BLaER1 treated with 17β-estradiol and CSF1 and Interleukin-3, amounts not matched to agents 10 nM and 100 nM (cell line): Measurements from ENCODE around the gene GSS.
"Not testable (repeated sequence)": the region's sequence is repeated elsewhere in the genome, so short reads cannot be mapped to it uniquely, and the experiment has no call there.

Source experiments
- H3K27ac ChIP-seq, 11 experiments: shearing (Covaris generic); formaldehyde crosslinking; 2 replicates each; pipeline ENCODE4 v1.8.1; 2022
- H3K27me3 ChIP-seq, 11 experiments: shearing (Covaris generic); formaldehyde crosslinking; 2 replicates each; pipeline ENCODE4 v1.8.1; 2022
- H3K36me3 ChIP-seq, 11 experiments: shearing (Covaris generic); formaldehyde crosslinking; 2 replicates each; pipeline ENCODE4 v1.8.1; 2022
- H3K4me1 ChIP-seq, 10 experiments: shearing (Covaris generic); formaldehyde crosslinking; 2 replicates each; pipeline ENCODE4 v1.8.1; 2022
- H3K4me2 ChIP-seq, 11 experiments: shearing (Covaris generic); formaldehyde crosslinking; 2 replicates each; pipeline ENCODE4 v1.8.1; 2022
- H3K4me3 ChIP-seq, 10 experiments: shearing (Covaris generic); formaldehyde crosslinking; 2 replicates each; pipeline ENCODE4 v1.8.1; 2022
- H3K9ac ChIP-seq, 11 experiments: shearing (Covaris generic); formaldehyde crosslinking; 2 replicates each; pipeline ENCODE4 v1.8.1; 2022
- H3K9me3 ChIP-seq, 11 experiments: shearing (Covaris generic); formaldehyde crosslinking; replicated peaks in 1 of 11; 2 replicates each; pipeline ENCODE4 v1.8.1; 2022
- H4K20me1 ChIP-seq, 11 experiments: shearing (Covaris generic); formaldehyde crosslinking; 2 replicates each; pipeline ENCODE4 v1.8.1; 2022
- Cebpa-rat ChIP-seq, 11 experiments: shearing (Covaris generic); IDR thresholded peaks; 2 replicates each; pipeline ENCODE4 v1.8.1; 2022

The GSS gene

GRCh38 chr20:34916774-34917354, 38.7 kb downstream of the GSS start:
- no peak overlapping the region for H3K4me2 ChIP-seq
- H3K27ac ChIP-seq, result no peak overlapping the region
- H3K4me3 ChIP-seq, result no peak overlapping the region
- H3K4me1 ChIP-seq, result peaks cover 0 to 8% (median 0%) of the 10 kb centered on the region in 10 experiments; a peak in 3 of 20 replicates
- H3K9me3 ChIP-seq, result no peaks in the 10 kb centered on the region
- no peaks in the 10 kb centered on the region; a peak in 1 of 22 replicates for H4K20me1 ChIP-seq
- TF ChIP-seq Cebpa-rat (IDR thresholded peaks at IDR 0.05), result no peak
- peaks cover 11 to 83% (median 28%) of the 10 kb centered on the region in 11 experiments for H3K36me3 ChIP-seq
- H3K27me3 ChIP-seq, result no peaks in the 10 kb centered on the region
- H3K9ac ChIP-seq, result no peak overlapping the region

GRCh38 chr20:34915749-34916455, 39.7 kb downstream of the GSS start:
- Histone ChIP-seq H3K4me2 (no peak overlapping the region), H3K36me3 (peaks cover 6 to 82% (median 18%) of the 10 kb centered on the region in 11 experiments; a peak in 21 of 22 replicates), H3K27me3 (no peaks in the 10 kb centered on the region), H4K20me1 (no peaks in the 10 kb centered on the region; a peak in 1 of 22 replicates), H3K9me3 (no peaks in the 10 kb centered on the region), H3K4me1 (peaks cover 0 to under 1% (median 0%) of the 10 kb centered on the region in 10 experiments; a peak in 2 of 20 replicates), H3K9ac (no peak overlapping the region), H3K27ac (no peak overlapping the region), H3K4me3 (no peak overlapping the region)
- no peak for TF ChIP-seq Cebpa-rat (IDR thresholded peaks at IDR 0.05)

GRCh38 chr20:34915131-34915530, 40.5 kb downstream of the GSS start:
- no peaks in the 10 kb centered on the region for H3K9me3 ChIP-seq
- H4K20me1 ChIP-seq, result no peaks in the 10 kb centered on the region; a peak in 1 of 22 replicates
- H3K9ac ChIP-seq, result no peak overlapping the region
- no peaks in the 10 kb centered on the region for H3K4me1 ChIP-seq
- TF ChIP-seq Cebpa-rat (IDR thresholded peaks at IDR 0.05), result no peak
- H3K4me3 ChIP-seq, result no peak overlapping the region
- no peak overlapping the region for H3K27ac ChIP-seq
- H3K36me3 ChIP-seq, result peaks cover 0 to 74% (median 10%) of the 10 kb centered on the region in 11 experiments; a peak in 13 of 22 replicates
- no peaks in the 10 kb centered on the region for H3K27me3 ChIP-seq
- H3K4me2 ChIP-seq, result no peak overlapping the region

GRCh38 chr20:34907616-34908469, 47.8 kb downstream of the GSS start:
- H3K9ac ChIP-seq, result peak overlapping the region in 2 of 11 experiments; percentile 55 to 60; a peak in 4 of 22 replicates
- no peak for TF ChIP-seq Cebpa-rat (IDR thresholded peaks at IDR 0.05)
- peak overlapping the region; percentile 6 to 64 (median 50); a peak in 18 of 22 replicates for H3K4me2 ChIP-seq
- no peaks in the 10 kb centered on the region for H3K27me3 ChIP-seq
- peak overlapping the region in 2 of 11 experiments; percentile 37 to 39; a peak in 2 of 22 replicates for H3K27ac ChIP-seq
- no peak overlapping the region for H3K4me3 ChIP-seq
- H3K9me3 ChIP-seq, result no peaks in the 10 kb centered on the region
- peaks cover 0 to 3% (median 0%) of the 10 kb centered on the region in 11 experiments; a peak in 2 of 22 replicates for H4K20me1 ChIP-seq
- H3K4me1 ChIP-seq, result peaks cover 7 to 40% (median 13%) of the 10 kb centered on the region in 10 experiments; a peak in 19 of 20 replicates
- 0 out of 22 replicates have a peak, but pooled peaks cover 0 to 12% (median 0%) of the 10 kb centered on the region in 11 experiments for H3K36me3 ChIP-seq

- Histone ChIP-seq H3K9me3 (peaks cover 0 to 8% (median 0%) of the 10 kb centered on the region in 11 experiments; a peak in 3 of 22 replicates), H3K4me2 (peak overlapping the region in 3 of 11 experiments; percentile 29 to 65 (median 35); a peak in 6 of 22 replicates), H3K4me1 (peaks cover 7 to 52% (median 20%) of the 10 kb centered on the region in 10 experiments; a peak in 19 of 20 replicates), H3K27me3 (no peaks in the 10 kb centered on the region), H3K4me3 (no peak overlapping the region), H3K9ac (no peak overlapping the region), H3K36me3 (peaks cover 0 to 10% (median 4%) of the 10 kb centered on the region in 11 experiments; a peak in 3 of 22 replicates), H4K20me1 (peaks cover 0 to 3% (median 0%) of the 10 kb centered on the region in 11 experiments; a peak in 2 of 22 replicates), H3K27ac (peak overlapping the region in 3 of 11 experiments; percentile 26 to 50 (median 33); a peak in 3 of 22 replicates)
- TF ChIP-seq Cebpa-rat (IDR thresholded peaks at IDR 0.05), result no peak
Measured at GRCh38 chr20:34904202-34904621, 51.4 kb downstream of the GSS start.

- H3K27me3 ChIP-seq, H3K9ac ChIP-seq, H4K20me1 ChIP-seq, H3K4me2 ChIP-seq, H3K4me3 ChIP-seq, H3K27ac ChIP-seq: not testable (repeated sequence)
- Histone ChIP-seq H3K4me1 (peaks cover 0 to 16% (median 8%) of the 10 kb centered on the region in 10 experiments; a peak in 12 of 20 replicates), H3K9me3 (peaks cover 0 to 15% (median 6%) of the 10 kb centered on the region in 11 experiments; a peak in 9 of 22 replicates), H3K36me3 (peaks cover 0 to 13% (median 4%) of the 10 kb centered on the region in 11 experiments; a peak in 4 of 22 replicates)
Measured at GRCh38 chr20:34898731-34899130, 56.9 kb downstream of the GSS start.

GRCh38 chr20:34898129-34898528, 57.5 kb downstream of the GSS start:
- H3K9me3 ChIP-seq, result peaks cover 0 to 15% (median 6%) of the 10 kb centered on the region in 11 experiments; a peak in 9 of 22 replicates
- not testable (repeated sequence) for H3K9ac ChIP-seq, H3K27ac ChIP-seq, H3K27me3 ChIP-seq, H4K20me1 ChIP-seq, H3K4me3 ChIP-seq, H3K4me2 ChIP-seq
- H3K4me1 ChIP-seq, result peaks cover 0 to 17% (median 8%) of the 10 kb centered on the region in 10 experiments; a peak in 12 of 20 replicates
- peaks cover 0 to 14% (median 4%) of the 10 kb centered on the region in 11 experiments; a peak in 4 of 22 replicates for H3K36me3 ChIP-seq

- TF ChIP-seq Cebpa-rat (IDR thresholded peaks at IDR 0.05), result no peak
Measured at GRCh38 chr20:34896086-34896621, 59.5 kb downstream of the GSS start.

More at GRCh38 chr20:34896086-34896621, 59.5 kb downstream of the GSS start:
- H3K27ac ChIP-seq, result no peak overlapping the region
- H3K27me3 ChIP-seq, result no peaks in the 10 kb centered on the region
- H3K9me3 ChIP-seq, result peaks cover 0 to 15% (median 6%) of the 10 kb centered on the region in 11 experiments; a peak in 9 of 22 replicates
- H3K4me1 ChIP-seq, result peaks cover 0 to 36% (median 16%) of the 10 kb centered on the region in 10 experiments; a peak in 12 of 20 replicates
- H3K9ac ChIP-seq, result no peak overlapping the region
- H3K4me2 ChIP-seq, result no peak overlapping the region
- H3K4me3 ChIP-seq, result no peak overlapping the region
- no peaks in the 10 kb centered on the region for H4K20me1 ChIP-seq
- H3K36me3 ChIP-seq, result peaks cover 0 to 8% (median 3%) of the 10 kb centered on the region in 11 experiments; a peak in 3 of 22 replicates
